HG03175 (cell line): Measurements from ENCODE around the gene CCDC159.
"Not testable (repeated sequence)": the region's sequence is repeated elsewhere in the genome, so short reads cannot be mapped to it uniquely, and the experiment has no call there.

Experiments
- ATAC-seq: cut with Tn5 transposase; IDR thresholded peaks from one replicate; pipeline ENCODE4 v1.9.1; 2021; ENCODE audit warnings: mild to moderate bottlenecking, moderate library complexity; ENCODE audit not compliant: unreplicated experiment

The CCDC159 gene

GRCh38 chr19:11364296-11364904, 18.1 kb downstream of the CCDC159 start:
- ATAC-seq: no peak

- ATAC-seq: no peak
Observed at GRCh38 chr19:11364935-11365334, 18.6 kb downstream of the CCDC159 start.

GRCh38 chr19:11365557-11366117, 19.3 kb downstream of the CCDC159 start:
- ATAC-seq: no peak

GRCh38 chr19:11367528-11367927, 21.2 kb downstream of the CCDC159 start:
- no peak for ATAC-seq

GRCh38 chr19:11370744-11371143, 24.4 kb downstream of the CCDC159 start:
- ATAC-seq: no peak

GRCh38 chr19:11373166-11373884, 27.0 kb downstream of the CCDC159 start:
- no peak for ATAC-seq

- ATAC-seq: no peak
Observed at GRCh38 chr19:11373885-11374432, 27.6 kb downstream of the CCDC159 start.

- peak; percentile 87 for ATAC-seq
Observed at GRCh38 chr19:11374433-11375142, 28.3 kb downstream of the CCDC159 start, which contains the start of gene SWSAP1. Gene SWSAP1 (plus strand): TSS chr19:11374666. CDS start chr19:11374681, 15 bp downstream.

- peak; percentile 25 for ATAC-seq
Observed at GRCh38 chr19:11375143-11375948, 29.0 kb downstream of the CCDC159 start.

- ATAC-seq: no peak
Observed at GRCh38 chr19:11377237-11377636, 30.9 kb downstream of the CCDC159 start.

- ATAC-seq: no peak
Observed at GRCh38 chr19:11377756-11378155, 31.4 kb downstream of the CCDC159 start.

GRCh38 chr19:11378319-11379189, 32.2 kb downstream of the CCDC159 start:
- no peak for ATAC-seq

GRCh38 chr19:11379269-11379845, 33.0 kb downstream of the CCDC159 start:
- ATAC-seq: not testable (repeated sequence)

- ATAC-seq: no peak
Observed at GRCh38 chr19:11379857-11380350, 33.6 kb downstream of the CCDC159 start.

- ATAC-seq: peak; percentile 77
Observed at GRCh38 chr19:11380653-11381537, 34.6 kb downstream of the CCDC159 start.

- ATAC-seq: no peak
Observed at GRCh38 chr19:11382898-11383705, 36.8 kb downstream of the CCDC159 start.

GRCh38 chr19:11383706-11384048, 37.4 kb downstream of the CCDC159 start:
- no peak for ATAC-seq
